ENCODE measurements around the gene SLC29A3. TPM values are rescaled to one million over a fixed set of nuclear protein-coding genes. Genes with fewer than 3 reads are reported as not detected.

SLC29A3 gene
- total RNA-seq, 1 experiment from 2014 or later, result 9.2 TPM

DNA sequence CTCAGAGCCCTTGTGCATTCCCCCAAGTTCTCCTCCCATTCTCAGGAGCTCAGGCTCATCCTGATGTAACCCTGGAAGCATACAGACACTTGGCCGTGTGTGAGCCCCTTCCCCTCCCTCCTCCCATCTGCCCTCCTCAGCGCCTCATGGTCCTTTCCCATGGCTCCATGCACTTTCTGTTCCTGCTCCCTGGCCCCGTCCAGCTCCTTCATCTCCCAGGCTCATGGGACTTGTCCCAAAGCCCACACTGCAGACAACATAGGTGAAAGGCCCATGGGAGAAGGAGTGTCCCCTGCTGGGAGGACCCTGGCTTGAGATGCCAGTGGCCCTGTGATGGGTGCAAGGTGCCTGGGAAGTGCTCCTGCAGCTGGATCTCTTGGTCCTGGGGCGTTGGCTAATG, 24.2 kb upstream of the SLC29A3 start:
- H3K4me2 ChIP-seq (ENCODE audit: insufficient read depth, insufficient read length, low read length), result no peak overlapping the region
- no peak overlapping the region for H3K27ac ChIP-seq (ENCODE audit: insufficient read length, low read depth, low read length)
- H2BK15ac ChIP-seq (ENCODE audit: low read depth, low read length), result no peak overlapping the region
- H3K79me1 ChIP-seq (ENCODE audit: insufficient read depth, low read depth, low read length, poor library complexity, severe bottlenecking), result no peaks in the 10 kb centered on the region
- H4K20me1 ChIP-seq (ENCODE audit: control insufficient read depth, insufficient read depth, insufficient read length), result no peaks in the 10 kb centered on the region
- H3K9ac ChIP-seq (ENCODE audit: extremely low read depth, insufficient read length, low read length), result no peak overlapping the region
- H4K5ac ChIP-seq (ENCODE audit: insufficient read length, low read depth, low read length), result no peak overlapping the region
- H3K9me3 ChIP-seq (ENCODE audit: control insufficient read depth, low read depth, low read length), result no peaks in the 10 kb centered on the region
- no peak overlapping the region for H2BK20ac ChIP-seq (ENCODE audit: low read depth, low read length, poor library complexity, severe bottlenecking)
- H3K23ac ChIP-seq (ENCODE audit: insufficient read length, low read depth, low read length), result no peak overlapping the region
- TF ChIP-seq, protein P1, sequence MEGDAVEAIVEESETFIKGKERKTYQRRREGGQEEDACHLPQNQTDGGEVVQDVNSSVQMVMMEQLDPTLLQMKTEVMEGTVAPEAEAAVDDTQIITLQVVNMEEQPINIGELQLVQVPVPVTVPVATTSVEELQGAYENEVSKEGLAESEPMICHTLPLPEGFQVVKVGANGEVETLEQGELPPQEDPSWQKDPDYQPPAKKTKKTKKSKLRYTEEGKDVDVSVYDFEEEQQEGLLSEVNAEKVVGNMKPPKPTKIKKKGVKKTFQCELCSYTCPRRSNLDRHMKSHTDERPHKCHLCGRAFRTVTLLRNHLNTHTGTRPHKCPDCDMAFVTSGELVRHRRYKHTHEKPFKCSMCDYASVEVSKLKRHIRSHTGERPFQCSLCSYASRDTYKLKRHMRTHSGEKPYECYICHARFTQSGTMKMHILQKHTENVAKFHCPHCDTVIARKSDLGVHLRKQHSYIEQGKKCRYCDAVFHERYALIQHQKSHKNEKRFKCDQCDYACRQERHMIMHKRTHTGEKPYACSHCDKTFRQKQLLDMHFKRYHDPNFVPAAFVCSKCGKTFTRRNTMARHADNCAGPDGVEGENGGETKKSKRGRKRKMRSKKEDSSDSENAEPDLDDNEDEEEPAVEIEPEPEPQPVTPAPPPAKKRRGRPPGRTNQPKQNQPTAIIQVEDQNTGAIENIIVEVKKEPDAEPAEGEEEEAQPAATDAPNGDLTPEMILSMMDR (conservative IDR thresholded peaks at IDR 0.05), result no peak
- H3K23me2 ChIP-seq (ENCODE audit: insufficient read length, low read depth, low read length, poor library complexity, severe bottlenecking), result no peaks in the 10 kb centered on the region
- Mint-ChIP-seq H3K27me3 (ENCODE audit: low read depth) (no peaks in the 10 kb centered on the region; the same call in 1 of the 2 replicates), H3K27ac (no peak overlapping the region), H3K9me3 (no peaks in the 10 kb centered on the region), H3K4me1 (no peaks in the 10 kb centered on the region), H3K4me3 (no peak overlapping the region), H3K36me3 (ENCODE audit: insufficient read depth in 1 of 3, low read depth in 3 of 3) (peaks cover 14 to 68% (median 43%) of the 10 kb centered on the region in 3 experiments; a peak in 6 of 7 replicates)
- no peaks in the 10 kb centered on the region for H3K27me3 ChIP-seq (ENCODE audit: insufficient read depth, low read length)
- no peak overlapping the region for H4K8ac ChIP-seq (replicated peaks; ENCODE audit: insufficient read length, low read depth, low read length)
- no peak overlapping the region for H3T11ph ChIP-seq (ENCODE audit: low read length)
- H2AFZ ChIP-seq (ENCODE audit: low read length), result no peak overlapping the region
- H2AK5ac ChIP-seq (ENCODE audit: insufficient read length, low read length), result no peak overlapping the region
- no peak overlapping the region for H2BK5ac ChIP-seq (ENCODE audit: insufficient read length, low read length)
- no peak for DNase-seq
- no peak overlapping the region for H3K18ac ChIP-seq (ENCODE audit: insufficient read length, low read depth, low read length)
- no peak overlapping the region for H3K56ac ChIP-seq (ENCODE audit: insufficient read length, low read depth, low read length)
- no peak overlapping the region for H3K4ac ChIP-seq (ENCODE audit: low read depth, low read length)
- no peak overlapping the region for H3K14ac ChIP-seq (ENCODE audit: insufficient read depth, low read length)
- no peaks in the 10 kb centered on the region for H3K79me2 ChIP-seq (ENCODE audit: insufficient read depth, low read length)
- no peak overlapping the region for H4K91ac ChIP-seq (ENCODE audit: insufficient read length, low read depth, low read length)
- no CpG with 5 or more reads among the region's 4 CpGs for WGBS (ENCODE audit: extremely low coverage, insufficient read length, low lambda C conversion rate)
- H2BK12ac ChIP-seq (ENCODE audit: insufficient read length, low read depth, low read length), result no peak overlapping the region
- H2BK120ac ChIP-seq (ENCODE audit: low read depth, low read length, poor library complexity, severe bottlenecking), result no peak overlapping the region
- no peaks in the 10 kb centered on the region for H3K4me1 ChIP-seq (ENCODE audit: insufficient read depth, low read length)

All from H9 (cell line).